Activated naive CD8-positive, alpha-beta T cell treated with anti-CD3 and anti-CD28 coated beads, Interleukin-2, amount 50 U/mL, for 16 hours (primary cell): ENCODE results near the gene PLSCR3.

Experiments used
- DNase-seq: peaks from one replicate; pipeline ENCODE4 v3.0.0-alpha.2; 2020; ENCODE audit warnings: low read depth, low spot score

Gene PLSCR3

GRCh38 chr17:7426896-7427489 lies 32.7 kb upstream of the PLSCR3 start:
- no peak for DNase-seq

GRCh38 chr17:7426203-7426863 lies 32.0 kb upstream of the PLSCR3 start:
- DNase-seq, result no peak

- no peak for DNase-seq
These were observed 31.4 kb upstream of the PLSCR3 start for GRCh38 chr17:7425756-7426155.

- no peak for DNase-seq
These were observed 31.0 kb upstream of the PLSCR3 start, which contains the start of gene SPEM2 for GRCh38 chr17:7425316-7425715. SPEM2 (plus strand) TSS chr17:7425616; CDS start chr17:7425689, 73 bp downstream.

DNA sequence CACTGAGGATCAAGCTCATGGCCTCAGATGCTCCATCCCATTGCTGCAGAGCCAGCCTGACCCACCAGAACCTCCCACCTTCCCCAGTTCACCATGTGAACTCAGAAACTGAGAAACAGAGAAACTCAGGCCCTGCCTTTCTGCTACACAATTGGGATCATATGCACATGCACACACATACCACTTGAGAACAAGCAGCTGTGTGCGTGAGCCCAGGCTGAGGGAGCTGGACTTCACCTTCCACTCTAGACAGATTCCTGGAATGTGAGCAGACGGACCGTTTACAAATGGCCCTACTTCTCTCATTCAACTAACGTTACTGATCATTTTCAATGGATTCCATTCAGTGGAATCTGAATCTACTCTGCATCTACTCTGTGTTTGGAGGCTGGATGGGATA lies 29.4 kb upstream of the PLSCR3 start:
- DNase-seq, result no peak

DNA sequence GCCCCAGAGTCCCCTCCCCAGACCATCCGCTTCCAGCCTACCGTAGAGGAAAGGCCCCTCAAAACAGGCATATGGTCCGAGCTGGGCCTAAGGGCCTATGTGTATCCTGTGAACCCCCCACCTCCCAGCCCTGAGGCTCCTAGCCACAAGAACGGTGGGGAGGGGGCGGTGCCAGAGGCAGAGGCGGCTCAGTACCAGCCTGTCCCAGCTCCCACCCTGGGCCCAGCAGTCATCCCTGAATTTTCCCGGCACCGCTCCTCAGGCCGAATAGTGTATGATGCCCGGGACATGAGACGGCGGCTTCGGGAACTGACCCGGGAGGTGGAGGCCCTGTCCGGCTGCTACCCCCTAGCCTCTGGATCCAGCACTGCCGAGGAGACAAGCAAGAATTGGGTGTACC lies 26.9 kb upstream of the PLSCR3 start:
- DNase-seq, result no peak

DNA sequence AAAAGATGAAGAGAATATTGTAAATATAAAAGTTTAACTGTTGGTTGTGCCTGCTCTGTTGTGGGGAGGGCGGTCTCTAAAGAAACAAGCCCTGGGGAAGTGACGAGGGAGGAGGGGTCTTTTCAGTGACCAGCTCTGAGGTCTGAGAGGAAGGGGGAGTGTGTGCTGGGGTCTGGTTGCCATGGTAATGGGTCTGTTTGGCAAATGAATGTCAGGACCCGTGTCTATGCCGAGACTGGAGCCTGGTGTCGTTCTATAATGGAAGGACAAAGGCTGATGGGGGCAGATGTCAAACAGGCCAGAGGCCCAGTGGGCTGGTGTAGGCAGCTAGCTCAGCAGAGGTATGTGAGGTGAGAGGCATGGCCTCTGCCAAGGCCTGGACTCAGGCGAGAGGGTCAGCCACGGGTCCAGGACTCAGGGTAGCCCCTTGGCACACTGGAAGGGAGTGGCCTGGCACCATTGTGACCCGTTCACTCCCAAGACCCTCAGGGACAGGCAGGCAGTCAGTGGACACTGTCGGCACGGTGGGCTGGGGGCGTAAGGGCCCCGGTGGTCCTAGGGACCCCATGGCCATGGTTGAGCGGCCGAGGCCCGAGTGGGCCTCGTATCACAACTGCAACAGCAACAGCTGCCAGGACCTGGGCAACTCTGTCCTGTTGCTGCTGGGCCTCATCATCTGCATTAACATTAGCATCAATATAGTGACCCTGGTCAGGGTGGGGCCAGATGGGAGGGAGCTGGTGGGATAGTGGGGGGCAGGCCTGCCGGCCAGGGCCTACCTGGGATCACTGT lies 25.7 kb upstream of the PLSCR3 start, which contains the start of gene SPEM1:
Gene SPEM1 (plus strand): TSS at position 506 of the 792 bp plus-strand sequence. CDS start 61 bp downstream, at position 567.
- DNase-seq, result no peak

DNA sequence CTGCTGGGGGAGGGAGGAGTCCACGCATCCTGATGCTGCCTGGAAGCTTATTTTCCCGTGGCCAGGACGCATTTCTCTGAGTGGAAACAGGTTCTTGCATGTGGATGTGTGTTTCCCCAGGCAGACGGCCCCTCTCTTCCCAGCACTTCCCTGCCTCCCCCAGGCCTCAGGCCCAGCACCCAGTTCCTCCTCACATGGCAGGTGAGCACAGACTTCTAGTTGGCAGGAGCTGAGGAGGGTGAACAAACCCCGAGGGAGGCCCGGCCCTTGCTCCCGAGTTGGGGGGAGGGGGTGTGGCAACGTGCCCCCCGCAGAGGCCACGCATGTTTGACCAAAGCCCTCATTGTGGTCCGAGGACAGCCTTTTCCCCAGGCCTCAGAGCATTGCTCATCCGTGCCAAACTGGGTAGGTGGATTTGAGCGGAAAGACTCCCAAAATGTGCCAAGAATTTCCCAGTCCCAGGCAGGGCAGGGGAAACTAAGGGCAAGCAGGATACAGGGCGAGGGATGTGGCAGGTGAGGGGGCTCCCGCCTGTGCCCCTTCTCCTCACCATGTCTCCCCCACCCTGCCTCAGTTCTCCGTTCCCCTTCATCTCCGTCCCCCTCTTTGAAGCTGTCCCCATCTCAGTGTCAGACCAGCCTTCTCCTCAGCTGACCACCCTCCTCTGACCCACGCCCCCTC lies 24.3 kb upstream of the PLSCR3 start:
- DNase-seq, result no peak

- no peak for DNase-seq
These were observed 22.8 kb upstream of the PLSCR3 start for GRCh38 chr17:7417056-7417655.

GRCh38 chr17:7416323-7416722 lies 22.0 kb upstream of the PLSCR3 start:
- no peak for DNase-seq

DNA sequence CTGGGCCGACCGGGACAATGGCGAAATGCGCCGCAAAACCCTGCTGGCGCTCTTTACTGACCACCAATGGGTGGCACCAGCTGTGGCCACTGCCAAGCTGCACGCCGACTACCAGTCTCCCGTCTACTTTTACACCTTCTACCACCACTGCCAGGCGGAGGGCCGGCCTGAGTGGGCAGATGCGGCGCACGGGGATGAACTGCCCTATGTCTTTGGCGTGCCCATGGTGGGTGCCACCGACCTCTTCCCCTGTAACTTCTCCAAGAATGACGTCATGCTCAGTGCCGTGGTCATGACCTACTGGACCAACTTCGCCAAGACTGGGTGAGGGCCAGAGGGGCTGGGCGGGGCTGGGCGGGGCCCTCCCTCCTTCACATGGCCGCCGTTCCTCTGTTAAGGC lies 21.5 kb upstream of the PLSCR3 start:
- no peak for DNase-seq

DNA sequence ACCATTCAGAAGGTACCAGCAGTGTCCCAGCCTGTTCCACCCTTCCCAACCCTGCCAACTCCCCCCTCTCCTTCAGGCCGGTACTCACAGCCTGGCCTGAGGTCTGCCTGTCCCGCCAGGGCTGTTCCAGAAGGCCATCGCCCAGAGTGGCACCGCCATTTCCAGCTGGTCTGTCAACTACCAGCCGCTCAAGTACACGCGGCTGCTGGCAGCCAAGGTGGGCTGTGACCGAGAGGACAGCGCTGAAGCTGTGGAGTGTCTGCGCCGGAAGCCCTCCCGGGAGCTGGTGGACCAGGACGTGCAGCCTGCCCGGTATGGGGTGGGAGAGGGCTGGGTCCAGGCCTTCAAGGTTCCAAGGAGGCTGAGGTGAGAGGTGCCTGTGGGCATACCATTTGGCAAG lies 20.5 kb upstream of the PLSCR3 start:
- no peak for DNase-seq

GRCh38 chr17:7413346-7413985 lies 19.1 kb upstream of the PLSCR3 start:
- no peak for DNase-seq

DNA sequence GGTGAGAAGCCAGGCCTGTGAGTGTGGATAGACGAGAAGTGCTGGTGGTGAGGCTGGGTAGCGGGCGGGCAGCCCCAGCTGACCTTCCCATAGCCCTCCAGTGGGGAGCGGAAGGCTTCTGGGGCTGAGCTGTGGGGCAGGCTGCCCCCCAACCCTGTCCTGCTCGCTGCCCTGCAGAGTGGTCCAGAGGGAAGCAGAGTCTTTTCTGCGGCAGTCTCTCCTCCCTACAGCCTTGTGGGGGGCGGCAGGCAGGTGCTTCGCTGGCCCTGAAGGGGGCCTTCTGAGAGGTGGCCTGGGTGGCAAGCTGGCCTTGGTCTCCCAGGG lies 17.1 kb upstream of the PLSCR3 start:
- DNase-seq, result no peak

DNA sequence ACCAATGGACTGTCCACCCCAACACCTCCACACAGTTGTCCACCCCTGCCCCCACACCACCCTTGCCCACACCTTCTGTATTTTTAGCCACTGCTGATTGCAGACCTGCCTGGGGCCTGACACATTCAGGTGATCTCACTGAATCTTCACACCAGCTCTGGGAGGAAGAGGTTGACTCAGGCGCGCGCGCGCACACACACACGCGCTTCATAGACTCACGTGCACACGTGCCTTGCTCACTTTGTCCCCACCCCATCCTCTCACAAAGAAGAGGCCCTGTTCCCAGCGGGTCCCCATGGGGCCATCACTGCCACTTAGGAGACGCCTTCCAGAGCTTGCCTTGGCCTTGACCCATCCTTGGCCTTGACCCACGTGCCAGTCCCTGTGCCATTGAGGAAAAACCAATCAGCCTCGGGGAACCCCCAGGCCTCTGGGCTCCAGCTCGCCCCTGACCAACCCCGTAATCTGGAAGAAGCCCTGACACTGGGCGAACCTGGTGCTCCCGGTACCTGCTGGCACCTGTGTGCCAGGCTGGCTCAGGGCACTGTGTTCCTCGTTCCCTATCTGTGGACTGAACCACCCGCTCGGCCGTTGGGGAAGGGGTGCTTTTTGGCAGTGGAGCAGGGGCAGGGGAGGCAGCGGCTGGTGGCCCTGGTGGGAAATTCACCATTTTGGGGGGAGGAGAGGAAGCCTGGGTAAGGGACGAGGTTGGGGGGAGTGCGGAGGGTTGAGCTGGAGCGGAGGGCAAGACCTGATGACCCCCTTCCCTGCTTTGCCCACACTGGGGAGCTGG lies 16.5 kb upstream of the PLSCR3 start:
- no peak for DNase-seq

DNA sequence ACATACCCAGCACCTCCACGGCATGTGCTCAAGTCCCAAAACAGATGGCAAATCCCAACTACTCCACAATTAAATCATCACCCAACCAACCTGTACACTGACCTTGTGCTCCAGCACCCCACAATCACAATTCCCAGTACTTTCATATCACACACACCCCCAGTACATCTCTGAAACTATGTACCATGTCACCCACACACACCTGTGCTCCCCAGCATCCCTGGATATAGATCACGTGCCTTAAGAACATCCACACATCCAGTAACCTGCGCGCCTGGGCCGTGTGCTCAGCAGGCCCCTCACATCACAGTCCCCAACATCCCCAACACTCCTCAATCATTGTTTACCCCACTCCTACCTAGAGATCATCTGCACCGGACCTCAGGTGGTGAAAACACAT lies 15.4 kb upstream of the PLSCR3 start:
- no peak for DNase-seq

DNA sequence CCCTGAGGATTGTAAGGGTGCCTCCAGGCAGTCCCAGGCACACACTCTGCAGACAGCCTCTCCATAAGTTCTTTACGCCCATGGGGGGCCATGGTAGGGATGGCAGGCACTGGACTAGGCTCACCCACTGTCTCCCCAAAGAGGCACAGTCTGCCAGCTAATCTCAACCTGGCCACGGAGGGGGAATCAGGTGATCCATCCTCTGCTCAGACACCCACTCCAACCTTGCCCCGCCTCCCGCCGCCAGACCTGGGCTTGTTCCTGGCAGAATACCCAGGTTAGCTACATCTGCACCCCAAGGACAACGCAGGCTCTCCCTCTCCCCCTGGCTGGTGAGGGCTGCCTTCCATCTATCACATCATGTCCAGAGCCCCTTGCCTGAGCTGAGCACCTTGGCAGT lies 14.5 kb upstream of the PLSCR3 start:
- no peak for DNase-seq

GRCh38 chr17:7408252-7408727 lies 14.0 kb upstream of the PLSCR3 start:
- no peak for DNase-seq

DNA sequence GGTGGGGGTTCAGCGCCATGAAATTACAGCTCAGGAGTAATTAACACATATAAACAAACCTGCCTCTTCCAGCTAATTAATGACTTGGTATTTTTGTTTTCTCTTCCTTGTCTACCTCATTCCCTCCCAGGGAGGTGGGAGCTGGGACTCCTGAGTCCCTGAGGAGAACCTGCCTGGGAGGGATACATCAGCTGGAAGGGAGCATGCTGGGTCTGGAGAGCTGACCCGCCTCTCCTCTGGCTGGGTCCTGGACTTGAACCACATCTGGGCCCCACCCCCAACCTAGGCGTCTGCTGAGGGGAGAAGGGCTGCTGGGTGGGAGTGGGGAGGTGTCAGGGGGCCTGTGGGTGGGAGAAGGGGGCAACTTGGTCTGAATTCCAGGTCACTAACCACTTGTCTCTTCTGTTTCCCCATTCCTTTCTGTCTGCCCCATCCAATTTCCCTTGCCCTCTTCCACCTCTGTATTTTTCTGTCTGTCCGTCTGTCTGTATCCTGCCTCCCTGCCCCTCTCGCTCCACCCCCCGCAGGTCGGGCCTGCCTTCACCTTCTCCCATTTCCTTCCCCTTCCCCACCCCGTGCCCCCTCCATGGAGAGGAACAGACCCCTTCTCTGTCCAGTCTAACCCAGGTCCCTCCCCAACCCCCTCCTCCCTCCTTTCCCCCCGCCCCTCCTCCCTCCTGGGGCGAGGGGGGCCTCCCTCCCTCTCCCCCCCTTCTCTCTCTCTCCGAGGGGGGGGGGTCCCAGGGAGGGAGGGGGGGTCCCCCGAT lies 13.3 kb upstream of the PLSCR3 start, which contains the start of gene NLGN2:
Gene NLGN2 (plus strand): TSS at position 361 of the 767 bp plus-strand sequence. CDS start 411 bp downstream, outside the sequence.
- DNase-seq, result no peak
